Measurements from ENCODE around the gene DNAJC30. TPM values are rescaled to one million over a fixed set of nuclear protein-coding genes. Genes with fewer than 3 reads are reported as not detected.

The DNAJC30 gene
- 10 to 100 TPM in 7 of 9 donors, 1 to 10 TPM in 2; 7.1 to 28.2 (median 16.1) TPM for total RNA-seq
- 10 to 100 TPM in 2 of 3 donors, 1 to 10 TPM in 1; 9.9 to 14.8 (median 13.9) TPM for polyA plus RNA-seq
- long read RNA-seq, donor 1, transcript DNAJC30-201 (1 exons, 2,485 nt) = major isoform, 45 of 45 reads
- long read RNA-seq, donor 1, partial matches to known transcripts = 0 of 45 reads
- long read RNA-seq, donor 1, other reads (novel, unspliced or antisense) = 0 of 45 reads
- long read RNA-seq, donor 2, transcript DNAJC30-201 (1 exons, 2,485 nt) = major isoform, 34 of 84 reads
- long read RNA-seq, donor 2, partial matches to known transcripts = 50 of 84 reads
- long read RNA-seq, donor 2, other reads (novel, unspliced or antisense) = 0 of 84 reads
- long read RNA-seq, donor 3, transcript DNAJC30-201 (1 exons, 2,485 nt) = major isoform, 28 of 28 reads
- long read RNA-seq, donor 3, partial matches to known transcripts = 0 of 28 reads
- long read RNA-seq, donor 3, other reads (novel, unspliced or antisense) = 0 of 28 reads
- long read RNA-seq, donor 4, transcript DNAJC30-201 (1 exons, 2,485 nt) = major isoform, 43 of 43 reads
- long read RNA-seq, donor 4, partial matches to known transcripts = 0 of 43 reads
- long read RNA-seq, donor 4, other reads (novel, unspliced or antisense) = 0 of 43 reads
- long read RNA-seq, donor 5, transcript DNAJC30-201 (1 exons, 2,485 nt) = major isoform, 69 of 69 reads
- long read RNA-seq, donor 5, partial matches to known transcripts = 0 of 69 reads
- long read RNA-seq, donor 5, other reads (novel, unspliced or antisense) = 0 of 69 reads
- long read RNA-seq, donor 6, transcript DNAJC30-201 (1 exons, 2,485 nt) = major isoform, 29 of 29 reads
- long read RNA-seq, donor 6, partial matches to known transcripts = 0 of 29 reads
- long read RNA-seq, donor 6, other reads (novel, unspliced or antisense) = 0 of 29 reads
- long read RNA-seq, donor 7, transcript DNAJC30-201 (1 exons, 2,485 nt) = major isoform, 28 of 74 reads
- long read RNA-seq, donor 7, partial matches to known transcripts = 46 of 74 reads
- long read RNA-seq, donor 7, other reads (novel, unspliced or antisense) = 0 of 74 reads
- long read RNA-seq, donor 8, transcript DNAJC30-201 (1 exons, 2,485 nt) = major isoform, 36 of 193 reads
- long read RNA-seq, donor 8, partial matches to known transcripts = 121 of 193 reads
- long read RNA-seq, donor 8, other reads (novel, unspliced or antisense) = 36 of 193 reads
- long read RNA-seq, donor 9, transcript DNAJC30-201 (1 exons, 2,485 nt) = major isoform, 33 of 90 reads
- long read RNA-seq, donor 9, partial matches to known transcripts = 33 of 90 reads
- long read RNA-seq, donor 9, other reads (novel, unspliced or antisense) = 24 of 90 reads
- long read RNA-seq, donor 10, transcript DNAJC30-201 (1 exons, 2,485 nt) = major isoform, 19 of 106 reads
- long read RNA-seq, donor 10, partial matches to known transcripts = 60 of 106 reads
- long read RNA-seq, donor 10, other reads (novel, unspliced or antisense) = 27 of 106 reads

- no peaks in the 10 kb centered on the region for H3K9me3 ChIP-seq (replicated peaks in 1 of 3)
- H3K4me1 ChIP-seq (replicated peaks in 1 of 2) = peaks cover 20 to 31% of the 10 kb centered on the region in 2 donors
- TF ChIP-seq CTCF (IDR thresholded peaks at IDR 0.05) (peak in 3 of 6 experiments; percentile 14 to 34 (median 15)), POLR2A (IDR thresholded peaks at IDR 0.05) (peak; percentile 25 to 70)
- peaks cover 0 to 18% of the 10 kb centered on the region in 2 donors for H3K36me3 ChIP-seq (replicated peaks in 1 of 2)
- 0 to 1% (median 1%) methylated on average over 15 to 68 of the region's 68 CpGs for WGBS, 4 donors
- DNase-seq = peak; percentile 98 to 99 (median 99)
- H3K27me3 ChIP-seq = no peaks in the 10 kb centered on the region
- H3K4me3 ChIP-seq = peak within 1 kb of the TSS; percentile 40 to 94 (median 86)
- peak within 1 kb of the TSS in 4 of 5 donors; percentile 57 to 94 (median 86) for H3K27ac ChIP-seq
- intact Hi-C loops (cut with DNase I) = no loop called here
Observed at GRCh38 chr7:73683056-73683787, at the start of gene DNAJC30, which contains the start of gene BUD23. TSS of gene DNAJC30 (minus strand) at chr7:73683453. CDS start at chr7:73683423, 30 bp downstream. TSS of gene BUD23 (plus strand) at chr7:73683597. CDS start at chr7:73683626, 29 bp downstream.

GRCh38 chr7:73732397-73732796, 49.1 kb upstream of the DNAJC30 start:
- Histone ChIP-seq H3K27me3 (no peaks in the 10 kb centered on the region), H3K36me3 (replicated peaks in 1 of 2) (peaks cover 0 to 7% of the 10 kb centered on the region in 2 donors), H3K4me3 (no peak overlapping the region), H3K4me1 (replicated peaks in 1 of 2) (peaks cover 0 to 1% of the 10 kb centered on the region in 2 donors), H3K27ac (no peak overlapping the region), H3K9me3 (replicated peaks in 1 of 3) (no peaks in the 10 kb centered on the region)
- no peak for DNase-seq
- WGBS, 4 donors = 29 to 79% (median 52%) methylated on average over 2 of the region's 2 CpGs
- no peak for TF ChIP-seq POLR2A (IDR thresholded peaks at IDR 0.05)
- no peak for TF ChIP-seq CTCF (IDR thresholded peaks at IDR 0.05)
- intact Hi-C loops (cut with DNase I) = no loop called here

GRCh38 chr7:73730485-73730884, 47.2 kb upstream of the DNAJC30 start:
- Histone ChIP-seq H3K36me3 (replicated peaks in 1 of 2) (peaks cover 0 to under 1% of the 10 kb centered on the region in 2 donors), H3K27ac (no peak overlapping the region), H3K4me3 (no peak overlapping the region), H3K4me1 (replicated peaks in 1 of 2) (no peaks in the 10 kb centered on the region), H3K9me3 (replicated peaks in 1 of 3) (no peaks in the 10 kb centered on the region), H3K27me3 (peaks cover 4% of the 10 kb centered on the region)
- 7 to 17% (median 13%) methylated on average over 3 of the region's 3 CpGs for WGBS, 4 donors
- DNase-seq = no peak
- TF ChIP-seq POLR2A (IDR thresholded peaks at IDR 0.05) = no peak
- TF ChIP-seq CTCF (IDR thresholded peaks at IDR 0.05) = no peak
- intact Hi-C loops (cut with DNase I) = no loop called here

Data from adrenal gland (tissue), 19 donors.